ENCODE data around the gene MUC2. TPM values are rescaled to one million over a fixed set of nuclear protein-coding genes. Genes with fewer than 3 reads are reported as not detected.

MUC2 gene
- total RNA-seq, 1 donor from 2014 or later = not detected

DNA sequence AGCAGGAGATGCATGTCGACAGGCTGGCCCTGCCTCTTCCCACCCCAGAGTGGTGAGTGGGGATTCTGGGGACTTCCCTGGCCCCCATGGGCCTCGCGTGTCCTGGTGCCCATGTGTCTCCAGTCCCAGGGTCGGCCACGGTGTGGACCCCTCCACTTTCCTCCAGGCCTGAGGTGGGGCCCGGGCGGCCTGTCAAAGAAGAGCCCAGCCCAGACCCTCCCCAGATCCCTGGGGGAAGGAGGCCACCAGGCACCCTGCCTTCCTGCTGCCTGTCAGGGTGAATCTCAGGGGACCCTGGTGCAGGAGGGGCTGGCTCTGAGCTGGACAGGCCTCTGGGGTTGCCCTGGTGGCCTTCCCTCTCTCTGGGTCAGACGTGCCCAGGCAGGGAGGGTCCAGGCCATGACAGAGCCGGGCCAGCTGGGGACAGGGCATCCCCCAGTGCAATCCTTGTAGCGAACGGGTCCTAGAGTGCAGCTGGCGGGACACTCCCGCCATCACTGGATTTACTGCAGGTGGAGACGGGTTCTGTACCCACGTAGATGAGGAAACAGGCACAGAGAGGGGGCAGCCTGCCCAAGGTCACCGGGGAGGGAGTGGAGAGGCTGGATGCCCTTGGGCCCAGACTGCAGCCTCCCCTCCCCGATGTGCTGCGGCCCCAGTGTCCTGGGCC is 24.6 kb upstream of the MUC2 start:
- H3K36me3 Mint-ChIP-seq (ENCODE audit: insufficient read depth) = no peaks in the 10 kb centered on the region
- DNase-seq (ENCODE audit: low spot score, unreplicated experiment) = no peak
- peaks cover 21% of the 10 kb centered on the region for H3K27me3 Mint-ChIP-seq
- peaks cover under 1% of the 10 kb centered on the region for H3K9me3 Mint-ChIP-seq (ENCODE audit: low read depth)
- H3K4me3 Mint-ChIP-seq (ENCODE audit: low read depth) = no peak overlapping the region
- no peak overlapping the region for H3K27ac Mint-ChIP-seq
- TF ChIP-seq, protein P1, sequence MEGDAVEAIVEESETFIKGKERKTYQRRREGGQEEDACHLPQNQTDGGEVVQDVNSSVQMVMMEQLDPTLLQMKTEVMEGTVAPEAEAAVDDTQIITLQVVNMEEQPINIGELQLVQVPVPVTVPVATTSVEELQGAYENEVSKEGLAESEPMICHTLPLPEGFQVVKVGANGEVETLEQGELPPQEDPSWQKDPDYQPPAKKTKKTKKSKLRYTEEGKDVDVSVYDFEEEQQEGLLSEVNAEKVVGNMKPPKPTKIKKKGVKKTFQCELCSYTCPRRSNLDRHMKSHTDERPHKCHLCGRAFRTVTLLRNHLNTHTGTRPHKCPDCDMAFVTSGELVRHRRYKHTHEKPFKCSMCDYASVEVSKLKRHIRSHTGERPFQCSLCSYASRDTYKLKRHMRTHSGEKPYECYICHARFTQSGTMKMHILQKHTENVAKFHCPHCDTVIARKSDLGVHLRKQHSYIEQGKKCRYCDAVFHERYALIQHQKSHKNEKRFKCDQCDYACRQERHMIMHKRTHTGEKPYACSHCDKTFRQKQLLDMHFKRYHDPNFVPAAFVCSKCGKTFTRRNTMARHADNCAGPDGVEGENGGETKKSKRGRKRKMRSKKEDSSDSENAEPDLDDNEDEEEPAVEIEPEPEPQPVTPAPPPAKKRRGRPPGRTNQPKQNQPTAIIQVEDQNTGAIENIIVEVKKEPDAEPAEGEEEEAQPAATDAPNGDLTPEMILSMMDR (IDR thresholded peaks at IDR 0.05; ENCODE audit: unreplicated experiment) = no peak
- no peaks in the 10 kb centered on the region for H3K4me1 Mint-ChIP-seq (ENCODE audit: low read depth)

DNA sequence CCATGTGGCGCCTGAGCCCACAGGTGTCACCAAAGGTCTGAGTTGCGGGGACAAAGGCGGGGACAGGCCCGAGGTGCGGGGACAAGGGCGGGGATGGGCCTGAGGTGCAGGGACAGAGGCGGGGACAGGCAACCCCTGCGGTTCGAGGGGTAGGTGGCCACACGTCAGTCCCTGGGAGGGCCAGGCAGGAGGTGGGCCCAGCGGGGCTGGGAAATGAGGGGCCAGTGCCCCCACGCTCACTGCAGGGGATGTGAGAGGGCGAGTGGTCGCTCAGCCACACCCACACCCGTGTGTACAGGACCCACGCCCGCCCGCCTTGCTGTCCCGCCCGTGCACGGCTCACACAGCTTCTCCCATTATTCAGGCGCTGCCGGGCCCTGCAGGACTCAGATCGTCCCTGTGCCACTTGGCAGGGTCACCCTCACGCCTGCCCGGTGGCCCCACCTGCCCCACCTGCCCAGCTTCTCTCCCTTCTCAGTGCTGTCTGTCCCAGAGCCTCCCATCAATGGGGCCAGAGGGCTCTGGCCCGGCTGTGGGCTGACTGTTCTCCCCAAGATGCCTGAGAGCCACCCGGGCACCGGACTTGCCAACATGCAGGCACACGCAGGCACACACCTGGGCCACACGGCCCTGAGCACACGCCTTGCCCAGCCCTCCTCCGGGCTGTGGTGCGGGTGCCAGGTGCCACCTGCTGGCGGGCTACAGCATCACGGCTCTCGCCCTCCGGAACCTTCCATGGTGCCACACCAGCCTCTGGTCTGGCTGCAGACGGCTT is 23.9 kb upstream of the MUC2 start:
- no peaks in the 10 kb centered on the region for H3K9me3 Mint-ChIP-seq (ENCODE audit: low read depth)
- H3K36me3 Mint-ChIP-seq (ENCODE audit: insufficient read depth) = no peaks in the 10 kb centered on the region
- H3K4me1 Mint-ChIP-seq (ENCODE audit: low read depth) = no peaks in the 10 kb centered on the region
- DNase-seq (ENCODE audit: low spot score, unreplicated experiment) = peak; percentile 71
- peaks cover 24% of the 10 kb centered on the region for H3K27me3 Mint-ChIP-seq
- TF ChIP-seq, protein P1 (IDR thresholded peaks at IDR 0.05; ENCODE audit: unreplicated experiment) = peak; percentile 91
- no peak overlapping the region for H3K4me3 Mint-ChIP-seq (ENCODE audit: low read depth)
- no peak overlapping the region for H3K27ac Mint-ChIP-seq

DNA sequence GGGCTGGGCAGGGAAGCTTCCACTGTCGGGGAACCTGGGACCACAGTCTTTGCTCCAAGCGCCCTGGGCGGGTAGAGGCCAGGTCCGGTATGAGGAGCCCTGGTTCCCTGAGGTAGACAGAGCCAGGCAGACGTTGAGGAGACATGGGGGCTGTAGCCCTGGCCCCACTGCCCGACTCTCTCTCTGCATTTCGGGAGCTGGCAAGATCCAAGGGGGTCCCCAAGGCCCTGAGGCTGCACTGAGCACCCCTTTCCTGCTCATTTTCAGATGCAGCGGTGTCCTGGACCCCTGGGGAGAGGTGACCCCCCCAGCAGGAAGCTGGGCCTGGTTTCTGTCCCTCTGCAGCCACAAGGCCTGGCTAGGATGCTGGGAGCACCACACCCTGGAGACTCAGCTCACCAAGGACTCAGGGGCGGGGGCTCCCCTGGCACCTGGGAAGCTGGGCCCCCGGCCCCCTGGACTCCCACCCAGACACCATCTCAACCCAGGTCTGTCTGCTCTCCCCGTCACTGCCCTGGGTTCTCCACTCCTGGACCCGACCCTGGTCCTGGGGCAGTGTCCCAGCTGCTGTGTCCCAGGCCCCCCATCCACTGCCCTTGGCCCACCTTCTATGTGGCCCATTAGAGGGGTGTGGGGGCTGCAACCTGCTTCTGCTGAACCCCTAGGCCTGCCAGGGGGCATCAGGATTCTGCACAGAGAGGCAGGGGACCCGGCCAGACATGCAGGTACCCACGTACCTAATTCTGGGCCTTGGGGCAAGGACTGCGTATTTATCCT is 23.1 kb upstream of the MUC2 start:
- TF ChIP-seq, protein P1 (IDR thresholded peaks at IDR 0.05; ENCODE audit: unreplicated experiment) = no peak
- no peak overlapping the region for H3K27ac Mint-ChIP-seq

DNA sequence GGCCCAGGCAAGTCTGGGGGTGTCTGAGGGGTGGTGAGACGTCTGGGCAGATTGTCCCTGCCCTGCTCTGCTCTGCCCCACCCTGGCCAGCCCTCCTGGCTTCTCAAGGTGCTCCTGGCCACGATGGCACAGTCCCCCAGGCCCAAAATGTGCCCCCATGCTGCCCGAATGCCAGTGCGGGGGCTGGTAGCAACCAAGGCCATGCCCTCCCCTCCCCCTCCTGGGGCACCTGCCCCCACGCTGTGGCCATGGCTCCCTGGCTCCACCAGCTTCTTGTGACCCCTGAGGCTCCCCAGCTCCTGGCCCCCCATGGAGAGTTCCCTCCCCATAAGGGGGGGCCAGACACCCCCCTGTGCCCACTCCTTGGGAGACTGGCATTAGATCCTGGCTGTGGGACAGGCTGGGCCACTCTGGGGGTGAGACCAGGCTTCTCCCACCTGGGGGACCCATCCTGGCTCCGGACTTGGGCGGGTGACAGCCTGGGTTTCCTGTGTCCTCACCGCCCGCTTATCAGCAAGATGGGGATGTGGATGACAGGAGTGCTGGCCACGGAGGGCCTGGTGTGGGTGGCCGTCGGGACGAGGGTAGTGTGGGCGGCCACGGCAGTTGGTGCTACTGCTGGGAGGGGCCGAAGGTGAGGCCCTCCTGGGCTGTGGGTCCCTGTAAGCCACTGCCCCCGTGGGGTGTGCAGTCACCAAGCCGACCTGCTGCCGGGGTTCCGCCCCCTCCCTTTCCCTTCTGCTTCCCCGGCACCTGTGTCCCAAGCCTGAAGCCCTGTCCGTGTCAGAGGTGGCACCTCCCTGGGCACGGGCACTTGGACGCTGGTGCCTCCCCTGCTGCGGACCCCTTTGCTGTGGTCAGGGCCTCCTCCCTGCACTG is 22.3 kb upstream of the MUC2 start:
- Mint-ChIP-seq H3K27me3 (peaks cover 17% of the 10 kb centered on the region), H3K36me3 (ENCODE audit: insufficient read depth) (no peaks in the 10 kb centered on the region), H3K4me1 (ENCODE audit: low read depth) (no peaks in the 10 kb centered on the region), H3K9me3 (ENCODE audit: low read depth) (no peaks in the 10 kb centered on the region), H3K4me3 (ENCODE audit: low read depth) (no peak overlapping the region), H3K27ac (no peak overlapping the region)
- TF ChIP-seq, protein P1 (IDR thresholded peaks at IDR 0.05; ENCODE audit: unreplicated experiment) = no peak
- DNase-seq (ENCODE audit: low spot score, unreplicated experiment) = no peak

More for the DNA sequence above, 23.1 kb upstream of the MUC2 start:
- Mint-ChIP-seq H3K9me3 (ENCODE audit: low read depth) (no peaks in the 10 kb centered on the region), H3K36me3 (ENCODE audit: insufficient read depth) (no peaks in the 10 kb centered on the region), H3K4me3 (ENCODE audit: low read depth) (no peak overlapping the region), H3K4me1 (ENCODE audit: low read depth) (no peaks in the 10 kb centered on the region), H3K27me3 (peaks cover 20% of the 10 kb centered on the region)
- no peak for DNase-seq (ENCODE audit: low spot score, unreplicated experiment)
